ENCODE data around the gene WDR53.
"Not testable (repeated sequence)": the region's sequence is repeated elsewhere in the genome, so short reads cannot be mapped to it uniquely, and the experiment has no call there.

Gene WDR53

DNA sequence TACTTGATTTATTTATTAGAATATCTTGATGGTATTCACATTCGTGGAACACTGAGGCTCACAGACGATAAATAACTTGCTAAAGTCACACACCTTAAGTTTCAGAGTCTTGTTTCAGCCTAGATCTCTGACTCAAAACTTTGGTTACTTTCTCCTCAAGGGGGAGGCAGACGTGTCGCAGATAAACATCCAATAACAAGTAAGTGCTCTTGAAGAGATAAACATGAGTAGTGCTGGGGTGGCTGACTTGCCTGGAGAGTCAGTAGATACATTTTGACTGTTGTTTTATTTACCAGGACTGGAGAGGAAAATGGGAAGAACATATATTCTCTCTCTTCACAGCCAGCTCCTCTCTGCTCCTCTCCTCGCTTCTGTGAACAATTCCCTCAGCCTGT lies 31.4 kb upstream of the WDR53 start:
- no peak overlapping the region for H3K9ac ChIP-seq (ENCODE audit: low read depth, low read length)
- no peak overlapping the region for H3K27ac ChIP-seq (ENCODE audit: low read depth, low read length)
- H3K9me3 ChIP-seq (ENCODE audit: insufficient read depth, low read depth, low read length), result no peaks in the 10 kb centered on the region
- no peak overlapping the region for H3K4me3 ChIP-seq (ENCODE audit: low read length)
- no peaks in the 10 kb centered on the region for H3K4me1 ChIP-seq (ENCODE audit: insufficient read depth, low read length)
- 93% methylated on average over 5 of the region's 5 CpGs for WGBS
- no peaks in the 10 kb centered on the region for H3K36me3 ChIP-seq (ENCODE audit: insufficient read depth, low read length)
- no peaks in the 10 kb centered on the region for H3K27me3 ChIP-seq (ENCODE audit: insufficient read depth, low read length)

GRCh38 chr3:196597971-196598733 lies 29.8 kb upstream of the WDR53 start:
- not testable (repeated sequence) for H3K27me3 ChIP-seq (ENCODE audit: insufficient read depth, low read length); H3K9ac ChIP-seq (ENCODE audit: low read depth, low read length); H3K4me3 ChIP-seq (ENCODE audit: low read length); H3K9me3 ChIP-seq (ENCODE audit: insufficient read depth, low read depth, low read length); H3K36me3 ChIP-seq (ENCODE audit: insufficient read depth, low read length); H3K4me1 ChIP-seq (ENCODE audit: insufficient read depth, low read length); H3K27ac ChIP-seq (ENCODE audit: low read depth, low read length)
- WGBS, result 96% methylated on average over 25 of the region's 25 CpGs

DNA sequence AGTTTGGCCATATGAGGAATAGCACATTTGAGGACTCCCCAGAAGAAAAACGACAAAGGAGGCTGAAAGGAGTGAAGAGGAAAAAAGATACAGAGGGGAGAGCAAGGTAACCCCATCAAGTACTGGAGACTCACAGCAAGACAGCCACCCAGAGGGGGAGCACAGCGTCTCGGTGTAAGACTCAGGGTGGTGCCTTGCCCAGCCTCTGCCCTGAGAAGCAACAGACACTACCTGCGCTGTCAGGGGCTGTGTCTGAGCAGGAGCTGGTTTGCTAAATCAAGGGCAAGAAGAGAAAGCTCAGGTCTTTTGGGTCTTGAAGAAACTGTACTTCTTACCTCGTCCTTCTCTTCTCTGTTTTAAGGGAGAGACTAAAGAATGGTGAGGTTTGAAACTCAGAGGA lies 28.0 kb upstream of the WDR53 start:
- H3K4me1 ChIP-seq (ENCODE audit: insufficient read depth, low read length), result no peaks in the 10 kb centered on the region
- no peaks in the 10 kb centered on the region for H3K9me3 ChIP-seq (ENCODE audit: insufficient read depth, low read depth, low read length)
- H3K9ac ChIP-seq (ENCODE audit: low read depth, low read length), result no peak overlapping the region
- no peak overlapping the region for H3K27ac ChIP-seq (ENCODE audit: low read depth, low read length)
- no peaks in the 10 kb centered on the region for H3K36me3 ChIP-seq (ENCODE audit: insufficient read depth, low read length)
- H3K27me3 ChIP-seq (ENCODE audit: insufficient read depth, low read length), result no peaks in the 10 kb centered on the region
- WGBS, result 75% methylated on average over 5 of the region's 5 CpGs
- no peak overlapping the region for H3K4me3 ChIP-seq (ENCODE audit: low read length)

DNA sequence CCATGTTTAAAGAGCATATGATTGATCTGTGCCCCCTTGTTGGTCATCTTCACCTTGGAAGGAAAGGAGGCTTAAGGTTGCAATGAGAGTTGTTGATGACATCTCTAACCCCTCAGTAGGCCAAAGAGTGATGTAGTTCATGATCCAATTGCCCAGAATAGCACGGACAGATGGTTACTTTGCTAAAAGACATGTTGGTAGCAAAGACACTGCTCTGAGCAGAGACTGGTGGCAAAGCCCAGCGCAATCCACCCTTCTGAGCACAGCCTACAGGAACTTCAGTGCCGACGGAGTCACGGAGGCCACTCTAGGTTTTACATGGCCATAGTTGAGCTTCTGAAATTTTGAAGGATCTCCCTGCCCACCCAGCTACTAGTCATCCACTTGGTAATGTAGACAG lies 21.9 kb upstream of the WDR53 start:
- Histone ChIP-seq H3K4me1 (ENCODE audit: insufficient read depth, low read length) (peaks cover 4% of the 10 kb centered on the region; the same call in 1 of the 2 replicates), H3K9ac (ENCODE audit: low read depth, low read length) (no peak overlapping the region), H3K9me3 (ENCODE audit: insufficient read depth, low read depth, low read length) (no peaks in the 10 kb centered on the region), H3K27me3 (ENCODE audit: insufficient read depth, low read length) (no peaks in the 10 kb centered on the region), H3K36me3 (ENCODE audit: insufficient read depth, low read length) (peaks cover 12% of the 10 kb centered on the region), H3K27ac (ENCODE audit: low read depth, low read length) (no peak overlapping the region), H3K4me3 (ENCODE audit: low read length) (no peak overlapping the region)
- 89% methylated on average over 5 of the region's 5 CpGs for WGBS

GRCh38 chr3:196585044-196585757 lies 16.8 kb upstream of the WDR53 start:
- H3K27ac ChIP-seq (ENCODE audit: low read depth, low read length), result no peak overlapping the region
- no peaks in the 10 kb centered on the region for H3K27me3 ChIP-seq (ENCODE audit: insufficient read depth, low read length)
- H3K4me1 ChIP-seq (ENCODE audit: insufficient read depth, low read length), result peaks cover 4% of the 10 kb centered on the region; the same call in 1 of the 2 replicates
- H3K9me3 ChIP-seq (ENCODE audit: insufficient read depth, low read depth, low read length), result no peaks in the 10 kb centered on the region
- peaks cover 46% of the 10 kb centered on the region for H3K36me3 ChIP-seq (ENCODE audit: insufficient read depth, low read length)
- no peak overlapping the region for H3K4me3 ChIP-seq (ENCODE audit: low read length)
- WGBS, result 84% methylated on average over 3 of the region's 3 CpGs
- H3K9ac ChIP-seq (ENCODE audit: low read depth, low read length), result no peak overlapping the region

- Histone ChIP-seq H3K36me3 (ENCODE audit: insufficient read depth, low read length) (peaks cover 2% of the 10 kb centered on the region), H3K27me3 (ENCODE audit: insufficient read depth, low read length) (no peaks in the 10 kb centered on the region), H3K9me3 (ENCODE audit: insufficient read depth, low read depth, low read length) (no peaks in the 10 kb centered on the region), H3K9ac (ENCODE audit: low read depth, low read length) (no peak overlapping the region), H3K27ac (ENCODE audit: low read depth, low read length) (no peak overlapping the region), H3K4me3 (ENCODE audit: low read length) (no peak overlapping the region), H3K4me1 (ENCODE audit: insufficient read depth, low read length) (peaks cover 2% of the 10 kb centered on the region)
- 44% methylated on average over 1 of the region's 1 CpG for WGBS
These were observed 4.0 kb upstream of the WDR53 start for GRCh38 chr3:196572389-196572788.

- not testable (repeated sequence) for H3K4me3 ChIP-seq (ENCODE audit: low read length); H3K4me1 ChIP-seq (ENCODE audit: insufficient read depth, low read length); H3K9ac ChIP-seq (ENCODE audit: low read depth, low read length); H3K27me3 ChIP-seq (ENCODE audit: insufficient read depth, low read length); H3K27ac ChIP-seq (ENCODE audit: low read depth, low read length); H3K36me3 ChIP-seq (ENCODE audit: insufficient read depth, low read length); H3K9me3 ChIP-seq (ENCODE audit: insufficient read depth, low read depth, low read length)
- WGBS, result 96% methylated on average over 12 of the region's 13 CpGs
These were observed 2.0 kb upstream of the WDR53 start for GRCh38 chr3:196570332-196570731.

GRCh38 chr3:196569003-196569516 lies 706 bp upstream of the WDR53 start:
- no peaks in the 10 kb centered on the region for H3K36me3 ChIP-seq (ENCODE audit: insufficient read depth, low read length)
- H3K4me3 ChIP-seq (ENCODE audit: low read length), result peak overlapping the region; percentile 88
- H3K9me3 ChIP-seq (ENCODE audit: insufficient read depth, low read depth, low read length), result no peaks in the 10 kb centered on the region
- H3K27me3 ChIP-seq (ENCODE audit: insufficient read depth, low read length), result no peaks in the 10 kb centered on the region
- H3K27ac ChIP-seq (ENCODE audit: low read depth, low read length), result no peak overlapping the region; the same call in 1 of the 2 replicates
- 1% methylated on average over 44 of the region's 44 CpGs for WGBS
- peak overlapping the region; percentile 83 for H3K9ac ChIP-seq (ENCODE audit: low read depth, low read length)
- H3K4me1 ChIP-seq (ENCODE audit: insufficient read depth, low read length), result peaks cover 3% of the 10 kb centered on the region

- peaks cover 3% of the 10 kb centered on the region for H3K4me1 ChIP-seq (ENCODE audit: insufficient read depth, low read length)
- WGBS, result 95% methylated on average over 9 of the region's 9 CpGs
- H3K9ac ChIP-seq (ENCODE audit: low read depth, low read length), result no peak overlapping the region
- H3K27me3 ChIP-seq (ENCODE audit: insufficient read depth, low read length), result no peaks in the 10 kb centered on the region
- no peaks in the 10 kb centered on the region for H3K9me3 ChIP-seq (ENCODE audit: insufficient read depth, low read depth, low read length)
- H3K27ac ChIP-seq (ENCODE audit: low read depth, low read length), result no peak overlapping the region
- peaks cover 14% of the 10 kb centered on the region for H3K36me3 ChIP-seq (ENCODE audit: insufficient read depth, low read length)
- H3K4me3 ChIP-seq (ENCODE audit: low read length), result no peak overlapping the region
These were observed 4.6 kb downstream of the WDR53 start for GRCh38 chr3:196563721-196564225.

DNA sequence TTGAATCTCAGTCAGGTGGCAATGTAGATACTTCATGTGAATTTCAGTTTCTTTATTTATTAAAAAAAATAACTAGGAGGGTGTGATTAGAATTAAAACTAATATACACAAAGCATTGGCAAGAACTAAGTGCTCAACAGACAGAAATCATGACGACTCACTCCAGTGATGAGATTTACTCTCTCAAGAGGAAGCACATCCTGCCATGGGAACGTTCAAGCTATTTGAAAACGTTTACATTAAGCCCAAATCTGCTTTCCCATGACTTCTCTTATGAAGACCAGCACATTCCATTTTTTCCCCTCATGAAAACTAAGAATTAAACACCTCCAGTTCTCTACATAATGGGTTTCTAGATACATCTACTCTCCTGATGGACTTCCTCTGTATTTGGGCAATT lies 8.5 kb downstream of the WDR53 start:
- Histone ChIP-seq H3K4me1 (ENCODE audit: insufficient read depth, low read length) (no peaks in the 10 kb centered on the region), H3K9ac (ENCODE audit: low read depth, low read length) (no peak overlapping the region), H3K9me3 (ENCODE audit: insufficient read depth, low read depth, low read length) (no peaks in the 10 kb centered on the region), H3K27me3 (ENCODE audit: insufficient read depth, low read length) (no peaks in the 10 kb centered on the region), H3K4me3 (ENCODE audit: low read length) (no peak overlapping the region), H3K36me3 (ENCODE audit: insufficient read depth, low read length) (peaks cover 14% of the 10 kb centered on the region), H3K27ac (ENCODE audit: low read depth, low read length) (no peak overlapping the region)
- WGBS, result 83% methylated on average over 3 of the region's 3 CpGs

DNA sequence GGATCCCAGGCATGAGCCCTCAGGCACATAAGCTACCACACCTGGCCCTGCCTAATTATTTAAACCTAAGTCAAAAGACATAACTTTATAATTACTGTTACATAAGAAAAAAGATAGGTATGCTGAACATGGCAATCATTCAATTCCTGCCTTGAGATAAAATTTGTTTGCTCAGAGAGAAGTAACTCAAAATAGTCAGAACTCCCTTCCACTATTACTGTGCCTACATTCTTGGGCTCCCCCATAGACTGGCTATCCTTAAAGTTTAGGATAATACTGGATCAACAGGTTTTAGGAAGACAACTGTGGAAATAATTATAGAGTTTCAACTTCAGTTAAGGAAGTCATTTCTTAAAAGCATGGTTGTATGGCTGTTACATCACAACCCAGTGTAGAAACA lies 9.9 kb downstream of the WDR53 start:
- Histone ChIP-seq H3K9ac (ENCODE audit: low read depth, low read length) (no peak overlapping the region), H3K27ac (ENCODE audit: low read depth, low read length) (no peak overlapping the region), H3K4me1 (ENCODE audit: insufficient read depth, low read length) (no peaks in the 10 kb centered on the region), H3K4me3 (ENCODE audit: low read length) (no peak overlapping the region), H3K36me3 (ENCODE audit: insufficient read depth, low read length) (peaks cover 14% of the 10 kb centered on the region), H3K27me3 (ENCODE audit: insufficient read depth, low read length) (no peaks in the 10 kb centered on the region), H3K9me3 (ENCODE audit: insufficient read depth, low read depth, low read length) (no peaks in the 10 kb centered on the region)
